Large intestine (tissue), 3 donors: ENCODE data around the gene TENM3. TPM values are rescaled to one million over a fixed set of nuclear protein-coding genes. Genes with fewer than 3 reads are reported as not detected.

Experiments used
- DNase-seq, 2 donors: peaks; one replicate each; pipeline versions ENCODE4 v3.0.0 to v3.0.0-alpha.2; 2013
- H3K27ac ChIP-seq: one replicate; pipeline ENCODE4 v1.5.1; 2013; ENCODE audit warnings: low read length
- H3K27me3 ChIP-seq: 2 replicates; pipeline ENCODE4 v1.6.1; 2013; ENCODE audit warnings: low read length; ENCODE audit not compliant: control insufficient read depth, insufficient read depth
- H3K36me3 ChIP-seq: 2 replicates; pipeline ENCODE4 v1.6.1; 2013; ENCODE audit warnings: low read length; ENCODE audit not compliant: control insufficient read depth, insufficient read depth
- H3K4me1 ChIP-seq: one replicate; pipeline ENCODE4 v1.6.1; 2013; ENCODE audit warnings: low read length; ENCODE audit not compliant: control insufficient read depth, insufficient read depth
- H3K4me3 ChIP-seq: one replicate; pipeline ENCODE4 v1.5.1; 2013; ENCODE audit warnings: low read length
- H3K9me3 ChIP-seq: one replicate; pipeline ENCODE4 v1.6.1; 2013; ENCODE audit warnings: mild to moderate bottlenecking, low read depth, low read length, moderate library complexity; ENCODE audit not compliant: control insufficient read depth
- WGBS: methylation state at CpG from one replicate; pipeline ENCODE4 v1.1.5; 2013; ENCODE audit warnings: low lambda C conversion rate; ENCODE audit not compliant: insufficient coverage; 5-methylcytosine and 5-hydroxymethylcytosine counted together
- polyA plus RNA-seq: library from polyadenylated mRNA; unstranded; fragments of 120-200 nt; gene quantifications from one replicate; pipeline ENCODE4 v1.2.1, GENCODE V29; 2013

TENM3 gene
- polyA plus RNA-seq, 1 donor: 11.9 TPM

GRCh38 chr4:182325848-182326255 lies 82.7 kb downstream of the TENM3 start:
- no peak for DNase-seq
- WGBS: no CpG with 5 or more reads among the region's 16 CpGs
- Histone ChIP-seq H3K27me3 (no peaks in the 10 kb centered on the region), H3K4me1 (no peaks in the 10 kb centered on the region), H3K36me3 (no peaks in the 10 kb centered on the region), H3K4me3 (no peak overlapping the region), H3K27ac (no peak overlapping the region), H3K9me3 (no peaks in the 10 kb centered on the region)

DNA sequence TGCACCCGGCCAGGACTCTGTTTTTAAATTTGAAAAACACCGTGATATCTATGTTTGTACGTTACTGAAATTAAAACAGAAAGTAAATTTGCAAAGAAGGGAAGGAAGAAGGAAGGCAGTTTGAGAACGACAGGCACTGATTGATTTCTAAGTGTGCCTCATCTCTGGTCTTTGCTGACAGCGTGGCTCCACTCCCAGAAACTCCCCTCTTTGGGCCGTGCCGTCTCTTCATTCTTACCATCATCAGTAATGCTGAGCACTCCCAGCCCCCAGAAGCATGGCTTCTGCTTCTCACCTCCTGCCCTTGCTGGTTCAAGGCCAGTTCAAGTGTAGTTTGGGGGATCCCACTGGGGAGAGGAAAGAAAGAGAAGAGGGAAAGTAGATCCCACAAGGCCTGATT lies 85.3 kb downstream of the TENM3 start:
- Histone ChIP-seq H3K36me3 (no peaks in the 10 kb centered on the region), H3K27me3 (no peaks in the 10 kb centered on the region), H3K4me3 (no peak overlapping the region), H3K4me1 (no peaks in the 10 kb centered on the region), H3K27ac (no peak overlapping the region), H3K9me3 (no peaks in the 10 kb centered on the region)
- DNase-seq: no peak
- WGBS: no CpG with 5 or more reads among the region's 7 CpGs

DNA sequence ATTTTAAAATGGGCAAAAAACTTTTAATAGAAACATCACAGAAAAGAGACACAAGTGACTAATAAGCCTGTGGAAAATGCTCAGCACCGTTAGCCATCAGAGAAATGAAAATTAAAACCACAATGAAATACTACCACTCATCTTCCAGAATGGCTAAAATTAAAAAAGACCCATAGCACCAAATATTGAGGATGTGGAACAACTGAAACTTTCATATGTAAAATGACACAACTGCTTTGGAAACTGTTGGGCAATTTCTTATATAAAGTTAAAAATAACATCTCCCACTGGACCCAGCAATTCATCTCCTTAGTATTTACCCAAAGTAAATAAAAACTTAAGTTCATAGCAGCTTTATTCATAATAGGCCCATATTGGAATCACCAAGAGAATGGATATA lies 94.2 kb downstream of the TENM3 start:
- no peaks in the 10 kb centered on the region for H3K9me3 ChIP-seq
- H3K4me1 ChIP-seq: no peaks in the 10 kb centered on the region
- no peak overlapping the region for H3K27ac ChIP-seq
- no peaks in the 10 kb centered on the region for H3K36me3 ChIP-seq
- no peak overlapping the region for H3K4me3 ChIP-seq
- no peaks in the 10 kb centered on the region for H3K27me3 ChIP-seq
- DNase-seq: no peak
- 100% methylated on average over 1 of the region's 1 CpG for WGBS

GRCh38 chr4:182338063-182338462 lies 94.9 kb downstream of the TENM3 start:
- WGBS: no CpG with 5 or more reads among the region's 3 CpGs
- H3K27me3 ChIP-seq: no peaks in the 10 kb centered on the region

DNA sequence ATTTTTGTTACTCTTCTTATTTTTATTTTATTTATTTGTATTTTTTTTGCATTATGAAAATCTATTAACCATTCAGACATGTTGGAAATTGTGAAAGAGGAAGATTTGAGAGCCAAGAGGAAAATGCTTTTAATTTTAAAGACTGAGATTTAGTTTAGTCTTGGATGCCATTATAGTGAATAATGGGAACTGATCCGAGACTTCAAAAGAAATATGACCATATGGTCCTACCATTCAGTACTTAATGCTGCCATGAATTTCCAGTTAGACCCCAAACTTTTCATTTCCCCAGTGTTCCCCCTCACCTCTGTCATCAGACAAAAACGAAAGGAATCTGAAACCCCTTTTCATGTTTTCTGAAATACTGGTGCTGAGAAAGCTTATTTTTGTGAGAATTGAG lies 95.5 kb downstream of the TENM3 start:
- no peaks in the 10 kb centered on the region for H3K36me3 ChIP-seq
- H3K4me1 ChIP-seq: no peaks in the 10 kb centered on the region
- no CpG with 5 or more reads among the region's 2 CpGs for WGBS
- no peak for DNase-seq
- no peak overlapping the region for H3K27ac ChIP-seq
- H3K4me3 ChIP-seq: no peak overlapping the region
- no peaks in the 10 kb centered on the region for H3K27me3 ChIP-seq
- no peaks in the 10 kb centered on the region for H3K9me3 ChIP-seq

More at GRCh38 chr4:182338063-182338462, 94.9 kb downstream of the TENM3 start:
- no peaks in the 10 kb centered on the region for H3K4me1 ChIP-seq
- H3K4me3 ChIP-seq: no peak overlapping the region
- H3K36me3 ChIP-seq: no peaks in the 10 kb centered on the region
- H3K27ac ChIP-seq: no peak overlapping the region
- DNase-seq: no peak
- no peaks in the 10 kb centered on the region for H3K9me3 ChIP-seq

- DNase-seq: peak in 1 of 2 donors; percentile 29
- H3K4me3 ChIP-seq: no peak overlapping the region
- H3K27me3 ChIP-seq: no peaks in the 10 kb centered on the region
- WGBS: 0% methylated on average over 1 of the region's 4 CpGs
- no peaks in the 10 kb centered on the region for H3K9me3 ChIP-seq
- H3K27ac ChIP-seq: no peak overlapping the region
- H3K4me1 ChIP-seq: peaks cover 2% of the 10 kb centered on the region
- H3K36me3 ChIP-seq: no peaks in the 10 kb centered on the region
These were observed 96.0 kb downstream of the TENM3 start for GRCh38 chr4:182339221-182339641.

- no peak for DNase-seq
- Histone ChIP-seq H3K27ac (no peak overlapping the region), H3K36me3 (no peaks in the 10 kb centered on the region), H3K4me3 (no peak overlapping the region), H3K9me3 (no peaks in the 10 kb centered on the region), H3K4me1 (peaks cover 4% of the 10 kb centered on the region), H3K27me3 (no peaks in the 10 kb centered on the region)
- WGBS: 67% methylated on average over 1 of the region's 4 CpGs
These were observed 100.3 kb downstream of the TENM3 start for GRCh38 chr4:182343453-182343852.

- H3K4me1 ChIP-seq: peaks cover 9% of the 10 kb centered on the region
- H3K27ac ChIP-seq: no peak overlapping the region
- DNase-seq: no peak
These were observed 101.8 kb downstream of the TENM3 start for GRCh38 chr4:182344968-182345367.

DNA sequence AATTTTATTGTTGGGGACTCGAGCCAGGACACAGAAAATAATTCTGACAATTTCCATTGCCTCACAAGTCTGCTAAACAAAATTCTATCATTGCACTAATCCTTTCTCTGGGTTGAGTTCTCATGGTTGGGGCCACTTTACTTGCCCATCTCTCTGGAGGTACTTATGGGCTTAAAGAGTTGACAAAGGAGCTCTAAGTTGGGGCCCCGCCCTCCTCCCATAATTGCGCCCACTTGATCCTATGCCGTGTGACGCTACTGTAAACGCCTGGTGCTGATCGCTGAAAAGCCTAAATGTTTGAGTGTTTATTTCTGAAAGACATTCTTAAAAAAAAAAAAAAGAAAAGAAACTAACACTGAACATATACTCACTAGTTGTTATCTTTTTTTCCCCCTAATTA lies 103.0 kb downstream of the TENM3 start:
- WGBS: no CpG with 5 or more reads among the region's 7 CpGs
- Histone ChIP-seq H3K9me3 (no peaks in the 10 kb centered on the region), H3K27ac (no peak overlapping the region), H3K4me1 (peaks cover 9% of the 10 kb centered on the region), H3K4me3 (no peak overlapping the region), H3K27me3 (no peaks in the 10 kb centered on the region), H3K36me3 (no peaks in the 10 kb centered on the region)
- no peak for DNase-seq

More at GRCh38 chr4:182344968-182345367, 101.8 kb downstream of the TENM3 start:
- no peaks in the 10 kb centered on the region for H3K36me3 ChIP-seq
- 15% methylated on average over 4 of the region's 6 CpGs for WGBS
- H3K27me3 ChIP-seq: no peaks in the 10 kb centered on the region
- H3K9me3 ChIP-seq: no peaks in the 10 kb centered on the region
- no peak overlapping the region for H3K4me3 ChIP-seq

- Histone ChIP-seq H3K27ac (no peak overlapping the region), H3K9me3 (no peaks in the 10 kb centered on the region), H3K27me3 (no peaks in the 10 kb centered on the region), H3K36me3 (no peaks in the 10 kb centered on the region), H3K4me1 (peaks cover 9% of the 10 kb centered on the region), H3K4me3 (no peak overlapping the region)
- WGBS: 73% methylated on average over 7 of the region's 11 CpGs
- DNase-seq: no peak
These were observed 103.6 kb downstream of the TENM3 start for GRCh38 chr4:182346675-182347375.

GRCh38 chr4:182348779-182349326 lies 105.7 kb downstream of the TENM3 start:
- H3K36me3 ChIP-seq: no peaks in the 10 kb centered on the region
- 33% methylated on average over 3 of the region's 5 CpGs for WGBS
- DNase-seq: peak in 1 of 2 donors; percentile 66

More at GRCh38 chr4:182348779-182349326, 105.7 kb downstream of the TENM3 start:
- no peak overlapping the region for H3K4me3 ChIP-seq
- no peak overlapping the region for H3K27ac ChIP-seq
- H3K9me3 ChIP-seq: no peaks in the 10 kb centered on the region
- no peaks in the 10 kb centered on the region for H3K27me3 ChIP-seq
- H3K4me1 ChIP-seq: peaks cover 9% of the 10 kb centered on the region
